CD4-positive, alpha-beta T cell (primary cell): Measurements from ENCODE around the gene HSD11B2. TPM values are rescaled to one million over a fixed set of nuclear protein-coding genes. Genes with fewer than 3 reads are reported as not detected.

ENCODE experiments used
- ATAC-seq: fragments of 200-7000 bp; cut with Tn5 transposase; one replicate; pipeline ENCODE4 v1.10.0; 2022; ENCODE audit warnings: mild to moderate bottlenecking; ENCODE audit not compliant: poor library complexity
- CTCF ChIA-PET: fragments of 350-600 bp; sonication (Branson Sonifier 250); formaldehyde crosslinking; loops from one replicate; lab custom pipeline; 2021; ENCODE audit warnings: antibody characterized with exemption, inconsistent platforms; lab: Charles Lee
- POLR2A ChIA-PET: fragments of 350-600 bp; sonication (Branson Sonifier 250); formaldehyde crosslinking; loops from one replicate; lab custom pipeline; 2021; ENCODE audit warnings: antibody characterized with exemption, inconsistent platforms; lab: Charles Lee
- DNase-seq, 14 experiments: peaks; one replicate each; pipeline ENCODE4 v3.0.0-alpha.2; 2013 to 2020; ENCODE audit warnings: mixed read lengths in 2 of 14
- H3K27ac ChIP-seq, 2 donors: one replicate each; pipeline versions ENCODE4 v1.5.1 to v1.7.0; 2013; ENCODE audit warnings: low read length in 2 of 2, low read depth in 1 of 2, mild to moderate bottlenecking in 1 of 2
- H3K27me3 ChIP-seq, 2 experiments: 1 replicate in 1 of 2; 2 replicates in 1 of 2; pipeline versions ENCODE4 v1.6.1 to v1.7.0; 2013; ENCODE audit warnings: low read length in 2 of 2, control low read depth in 1 of 2, mild to moderate bottlenecking in 1 of 2, moderate library complexity in 1 of 2; ENCODE audit not compliant: insufficient read depth in 2 of 2, control insufficient read depth in 1 of 2
- H3K36me3 ChIP-seq: one replicate; pipeline ENCODE4 v1.6.1; 2013; ENCODE audit warnings: low read length, control low read depth; ENCODE audit not compliant: insufficient read depth
- H3K4me1 ChIP-seq: one replicate; pipeline ENCODE4 v1.6.1; 2013; ENCODE audit warnings: low read length, control low read depth; ENCODE audit not compliant: insufficient read depth
- H3K4me3 ChIP-seq: one replicate; pipeline ENCODE4 v1.5.1; 2013; ENCODE audit warnings: mild to moderate bottlenecking, low read length, moderate library complexity
- H3K9me3 ChIP-seq, 2 experiments: 1 replicate in 1 of 2; 2 replicates in 1 of 2; pipeline versions ENCODE4 v1.6.1 to v1.7.0; 2013; ENCODE audit warnings: low read length in 2 of 2, mild to moderate bottlenecking in 2 of 2, control low read depth in 1 of 2, moderate library complexity in 1 of 2; ENCODE audit not compliant: control insufficient read depth in 1 of 2, insufficient read depth in 1 of 2
- H3K27ac Mint-ChIP-seq: one replicate; pipeline ENCODE4 v1.8.0; 2020; ENCODE audit warnings: mixed read lengths
- H3K27me3 Mint-ChIP-seq: one replicate; pipeline ENCODE4 v1.8.0; 2021; ENCODE audit warnings: mixed read lengths
- H3K36me3 Mint-ChIP-seq: one replicate; pipeline ENCODE4 v1.8.0; 2021; ENCODE audit warnings: low read depth, mixed read lengths
- H3K4me1 Mint-ChIP-seq: one replicate; pipeline ENCODE4 v1.8.0; 2021; ENCODE audit warnings: low read depth, mixed read lengths
- H3K4me3 Mint-ChIP-seq: one replicate; pipeline ENCODE4 v1.8.0; 2020; ENCODE audit warnings: mild to moderate bottlenecking, mixed read lengths
- H3K9me3 Mint-ChIP-seq: one replicate; pipeline ENCODE4 v1.8.0; 2020; ENCODE audit warnings: mixed read lengths
- intact Hi-C, 2 experiments: fragments of 100-400 bp; cut with DNase I in 1 of 2; cut with micrococcal nuclease in 1 of 2; formaldehyde crosslinking; loops; one replicate each; pipeline versions ENCODE4 v1.15.1 to v1.9.0; 2023 to 2025; cut with DNase I, micrococcal nuclease
- total RNA-seq, 174 experiments: library from RNA in 2 of 174; stranded (reverse) in 2 of 174; gene quantifications; one replicate each; pipeline ENCODE4 v1.2.3 and lab custom pipeline; 2021 to 2026
- TF ChIP-seq, protein P1 (sequence below): fragments of 200-600 bp; IDR thresholded peaks from one replicate; pipeline ENCODE4 v1.8.0; 2022; ENCODE audit warnings: antibody characterized with exemption, mild to moderate bottlenecking

The HSD11B2 gene
- total RNA-seq, 2 experiments from 2014 or later = not detected

DNA sequence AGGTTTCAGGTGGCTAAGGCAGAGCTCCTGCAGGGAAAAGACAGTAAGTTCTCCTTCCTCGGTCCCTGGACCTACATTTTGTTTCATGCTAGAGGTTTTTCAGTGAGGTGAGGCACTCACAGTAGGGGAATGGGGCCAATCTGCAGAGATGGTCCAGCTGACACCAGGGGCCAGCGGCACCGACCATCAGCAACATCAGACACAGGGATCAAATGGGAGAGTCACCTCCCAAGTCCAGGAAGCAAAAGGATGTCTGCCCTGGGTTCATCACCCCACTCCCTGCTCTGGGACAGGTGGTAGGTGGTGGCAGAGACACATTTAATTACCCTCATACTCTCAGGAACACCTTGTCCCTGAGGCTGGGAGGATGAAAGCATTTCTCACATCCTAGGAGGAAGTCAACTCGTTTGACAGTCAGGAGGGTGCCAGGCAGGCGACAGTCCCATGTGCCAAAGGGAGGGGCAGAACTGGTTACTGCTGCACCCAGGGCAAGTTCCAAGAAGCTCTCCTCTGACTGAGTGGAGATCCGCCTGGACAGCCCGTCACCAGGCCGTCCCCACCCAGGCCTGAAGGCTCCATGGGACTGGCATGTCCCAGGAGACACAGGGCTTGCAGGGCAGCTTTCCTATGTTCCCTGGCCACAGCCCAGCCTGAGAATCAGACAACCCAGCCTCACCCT is 30.8 kb downstream of the HSD11B2 start:
- Mint-ChIP-seq H3K27me3 (no peaks in the 10 kb centered on the region), H3K4me3 (no peak overlapping the region), H3K27ac (no peak overlapping the region), H3K9me3 (no peaks in the 10 kb centered on the region), H3K4me1 (peaks cover 38% of the 10 kb centered on the region), H3K36me3 (peaks cover 4% of the 10 kb centered on the region)
- no peak for DNase-seq
- CTCF ChIA-PET = no interaction called here
- ATAC-seq = no peak
- Histone ChIP-seq H3K4me1 (peaks cover 29% of the 10 kb centered on the region), H3K27me3 (no peaks in the 10 kb centered on the region), H3K36me3 (peaks cover 48% of the 10 kb centered on the region), H3K4me3 (no peak overlapping the region), H3K27ac (no peak overlapping the region), H3K9me3 (no peaks in the 10 kb centered on the region)
- POLR2A ChIA-PET = no interaction called here
- TF ChIP-seq, protein P1, sequence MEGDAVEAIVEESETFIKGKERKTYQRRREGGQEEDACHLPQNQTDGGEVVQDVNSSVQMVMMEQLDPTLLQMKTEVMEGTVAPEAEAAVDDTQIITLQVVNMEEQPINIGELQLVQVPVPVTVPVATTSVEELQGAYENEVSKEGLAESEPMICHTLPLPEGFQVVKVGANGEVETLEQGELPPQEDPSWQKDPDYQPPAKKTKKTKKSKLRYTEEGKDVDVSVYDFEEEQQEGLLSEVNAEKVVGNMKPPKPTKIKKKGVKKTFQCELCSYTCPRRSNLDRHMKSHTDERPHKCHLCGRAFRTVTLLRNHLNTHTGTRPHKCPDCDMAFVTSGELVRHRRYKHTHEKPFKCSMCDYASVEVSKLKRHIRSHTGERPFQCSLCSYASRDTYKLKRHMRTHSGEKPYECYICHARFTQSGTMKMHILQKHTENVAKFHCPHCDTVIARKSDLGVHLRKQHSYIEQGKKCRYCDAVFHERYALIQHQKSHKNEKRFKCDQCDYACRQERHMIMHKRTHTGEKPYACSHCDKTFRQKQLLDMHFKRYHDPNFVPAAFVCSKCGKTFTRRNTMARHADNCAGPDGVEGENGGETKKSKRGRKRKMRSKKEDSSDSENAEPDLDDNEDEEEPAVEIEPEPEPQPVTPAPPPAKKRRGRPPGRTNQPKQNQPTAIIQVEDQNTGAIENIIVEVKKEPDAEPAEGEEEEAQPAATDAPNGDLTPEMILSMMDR = no peak
- intact Hi-C loops = loop anchor here in 1 of 2 experiments (10.0 kb wide), 1 partner anchor 197 kb away; no protein-coding TSS in a partner anchor

DNA sequence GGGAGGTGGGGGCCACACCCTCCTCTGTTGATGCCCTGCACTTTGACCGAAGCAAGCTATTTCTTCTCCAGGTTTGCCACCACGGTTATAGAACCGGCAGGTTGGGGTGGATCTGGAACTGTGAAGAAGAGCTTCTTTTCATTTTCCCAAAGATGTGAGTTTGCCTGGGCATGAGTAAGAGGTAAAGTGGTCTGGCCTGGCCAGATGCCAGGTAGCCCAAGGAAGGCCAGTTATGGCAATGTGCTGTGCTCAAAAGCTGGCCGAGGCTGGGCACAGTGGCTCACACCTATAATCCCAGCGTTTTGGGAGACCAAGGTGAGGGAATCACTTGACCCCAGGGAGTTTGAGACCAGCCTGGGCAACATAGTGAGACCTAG is 31.3 kb downstream of the HSD11B2 start:
- peaks cover 46% of the 10 kb centered on the region for H3K36me3 ChIP-seq
- TF ChIP-seq, protein P1 = no peak
- ChIA-PET POLR2A (no interaction called here), CTCF (no interaction called here)
- no peak overlapping the region for H3K27ac ChIP-seq
- DNase-seq (no peak), ATAC-seq (no peak)
- H3K4me3 ChIP-seq = no peak overlapping the region
- Mint-ChIP-seq H3K27ac (no peak overlapping the region), H3K9me3 (no peaks in the 10 kb centered on the region), H3K27me3 (no peaks in the 10 kb centered on the region), H3K4me1 (peaks cover 40% of the 10 kb centered on the region), H3K36me3 (peaks cover 4% of the 10 kb centered on the region), H3K4me3 (no peak overlapping the region)
- H3K4me1 ChIP-seq = peaks cover 29% of the 10 kb centered on the region
- H3K27me3 ChIP-seq = no peaks in the 10 kb centered on the region
- intact Hi-C loops = loop anchor here in 1 of 2 experiments (10.0 kb wide), 1 partner anchor 197 kb away; no protein-coding TSS in a partner anchor
- H3K9me3 ChIP-seq = no peaks in the 10 kb centered on the region

DNA sequence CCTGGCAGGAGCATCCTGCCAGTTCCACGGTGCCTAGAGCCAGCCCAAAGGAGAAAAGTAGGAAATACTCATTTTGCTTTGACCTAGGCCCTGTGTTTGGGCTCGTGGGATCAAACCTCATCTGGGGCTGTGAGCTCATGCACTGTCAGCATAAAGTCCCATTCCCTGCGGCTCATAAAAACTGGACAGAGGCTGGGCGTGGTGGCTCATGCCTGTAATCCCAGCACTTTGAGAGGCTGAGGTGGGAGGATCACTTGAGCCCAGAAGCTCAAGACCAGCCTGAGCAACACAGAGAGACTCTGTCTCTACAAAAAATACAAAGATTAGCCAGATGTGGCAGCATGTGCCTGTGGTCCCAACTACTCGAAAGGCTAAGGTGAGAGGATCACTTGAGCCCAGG is 32.1 kb downstream of the HSD11B2 start:
- Histone ChIP-seq H3K4me1 (peaks cover 29% of the 10 kb centered on the region), H3K9me3 (no peaks in the 10 kb centered on the region), H3K27ac (no peak overlapping the region), H3K4me3 (no peak overlapping the region), H3K27me3 (no peaks in the 10 kb centered on the region), H3K36me3 (peaks cover 39% of the 10 kb centered on the region)
- DNase-seq (no peak), ATAC-seq (no peak)
- Mint-ChIP-seq H3K27ac (no peak overlapping the region), H3K4me3 (no peak overlapping the region), H3K9me3 (no peaks in the 10 kb centered on the region), H3K36me3 (peaks cover 4% of the 10 kb centered on the region), H3K4me1 (peaks cover 48% of the 10 kb centered on the region), H3K27me3 (no peaks in the 10 kb centered on the region)
- TF ChIP-seq, protein P1 = no peak
- ChIA-PET CTCF (interaction anchor here (1.5 kb wide), 1 partner anchor 35 kb away, joined by 3 read pairs; no protein-coding TSS in a partner anchor), POLR2A (no interaction called here)
- intact Hi-C loops = loop anchor here in 1 of 2 experiments (10.0 kb wide), 1 partner anchor 198 kb away; no protein-coding TSS in a partner anchor
